DND-41 (cell line): ENCODE measurements around the gene HOXD8.

Experiments
- ATAC-seq: fragments of 200-7000 bp; cut with Tn5 transposase; 3 replicates; pipeline ENCODE4 v1.9.1; 2021; ENCODE audit warnings: low read depth; ENCODE audit not compliant: insufficient read depth
- DNase-seq: peaks from one replicate; pipeline ENCODE4 v3.0.0-alpha.2; 2020
- H2AFZ ChIP-seq: 2 replicates; pipeline ENCODE4 v1.6.0; 2012; ENCODE audit warnings: low read depth, low read length
- H3K27ac ChIP-seq: 2 replicates; pipeline ENCODE4 v1.5.1; 2012; ENCODE audit warnings: low read length, inconsistent platforms
- H3K27me3 ChIP-seq: fragments of 200-600 bp; sonication (generic); 2 replicates; pipeline ENCODE4 v1.6.0; 2012; ENCODE audit warnings: low read length, mild to moderate bottlenecking, inconsistent platforms; ENCODE audit not compliant: insufficient read depth, poor library complexity
- H3K36me3 ChIP-seq: 2 replicates; pipeline ENCODE4 v1.5.1; 2012; ENCODE audit warnings: low read length, inconsistent platforms; ENCODE audit not compliant: insufficient read depth
- H3K4me1 ChIP-seq: 2 replicates; pipeline ENCODE4 v1.5.1; 2012; ENCODE audit warnings: mild to moderate bottlenecking, low read length; ENCODE audit not compliant: insufficient read depth
- H3K4me2 ChIP-seq: 2 replicates; pipeline ENCODE4 v1.6.0; 2012; ENCODE audit warnings: mild to moderate bottlenecking, moderate library complexity, low read length, inconsistent platforms; ENCODE audit not compliant: insufficient read depth
- H3K4me3 ChIP-seq, 2 experiments: fragments of 200-600 bp in 1 of 2; shearing (Covaris generic) in 1 of 2; 2 replicates each; pipeline ENCODE4 v1.5.1; 2012 to 2016; ENCODE audit warnings: inconsistent platforms in 2 of 2, low read length in 2 of 2, mild to moderate bottlenecking in 2 of 2, low read depth in 1 of 2, moderate library complexity in 1 of 2
- H3K79me2 ChIP-seq: 2 replicates; pipeline ENCODE4 v1.6.0; 2012; ENCODE audit warnings: low read length, inconsistent platforms; ENCODE audit not compliant: insufficient read depth
- H3K9ac ChIP-seq: 2 replicates; pipeline ENCODE4 v1.6.0; 2012; ENCODE audit warnings: low read depth, mild to moderate bottlenecking, inconsistent platforms, low read length, moderate library complexity
- H3K9me3 ChIP-seq: 2 replicates; pipeline ENCODE4 v1.5.1; 2012; ENCODE audit warnings: low read length, moderate library complexity, mild to moderate bottlenecking, inconsistent platforms; ENCODE audit not compliant: insufficient read depth, severe bottlenecking
- H4K20me1 ChIP-seq: 2 replicates; pipeline ENCODE4 v1.6.0; 2012; ENCODE audit warnings: low read length; ENCODE audit not compliant: insufficient read depth
- EZH2 ChIP-seq: IDR thresholded peaks from 3 replicates; pipeline ENCODE4 v1.6.1; 2012; ENCODE audit warnings: borderline replicate concordance, low read depth, mild to moderate bottlenecking, moderate library complexity, low read length, inconsistent platforms; ENCODE audit not compliant: severe bottlenecking
- TF ChIP-seq, protein P1 (sequence below): IDR thresholded peaks from 2 replicates; pipeline ENCODE4 v1.5.1; 2012; ENCODE audit warnings: borderline replicate concordance, low read length, moderate library complexity, mild to moderate bottlenecking; ENCODE audit not compliant: poor library complexity, severe bottlenecking; ENCODE audit errors: extremely low read depth

HOXD8 gene

DNA sequence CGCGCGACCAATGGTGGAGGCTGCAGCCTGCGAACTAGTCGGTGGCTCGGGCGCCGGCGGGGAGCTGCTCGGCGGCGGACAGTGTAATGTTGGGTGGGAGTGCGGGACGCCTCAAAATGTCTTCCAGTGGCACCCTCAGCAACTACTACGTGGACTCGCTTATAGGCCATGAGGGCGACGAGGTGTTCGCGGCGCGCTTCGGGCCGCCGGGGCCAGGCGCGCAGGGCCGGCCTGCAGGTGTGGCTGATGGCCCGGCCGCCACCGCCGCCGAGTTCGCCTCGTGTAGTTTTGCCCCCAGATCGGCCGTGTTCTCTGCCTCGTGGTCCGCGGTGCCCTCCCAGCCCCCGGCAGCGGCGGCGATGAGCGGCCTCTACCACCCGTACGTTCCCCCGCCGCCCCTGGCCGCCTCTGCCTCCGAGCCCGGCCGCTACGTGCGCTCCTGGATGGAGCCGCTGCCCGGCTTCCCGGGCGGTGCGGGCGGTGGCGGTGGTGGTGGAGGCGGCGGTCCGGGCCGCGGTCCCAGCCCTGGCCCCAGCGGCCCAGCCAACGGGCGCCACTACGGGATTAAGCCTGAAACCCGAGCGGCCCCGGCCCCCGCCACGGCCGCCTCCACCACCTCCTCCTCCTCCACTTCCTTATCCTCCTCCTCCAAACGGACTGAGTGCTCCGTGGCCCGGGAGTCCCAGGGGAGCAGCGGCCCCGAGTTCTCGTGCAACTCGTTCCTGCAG lies 6.7 kb upstream of the HOXD8 start, which contains the start of gene HOXD9:
TSS of gene HOXD9 (plus strand) at position 37 of the 728 bp plus-strand sequence. CDS start at position 87, 50 bp downstream.
- TF ChIP-seq, protein P1, sequence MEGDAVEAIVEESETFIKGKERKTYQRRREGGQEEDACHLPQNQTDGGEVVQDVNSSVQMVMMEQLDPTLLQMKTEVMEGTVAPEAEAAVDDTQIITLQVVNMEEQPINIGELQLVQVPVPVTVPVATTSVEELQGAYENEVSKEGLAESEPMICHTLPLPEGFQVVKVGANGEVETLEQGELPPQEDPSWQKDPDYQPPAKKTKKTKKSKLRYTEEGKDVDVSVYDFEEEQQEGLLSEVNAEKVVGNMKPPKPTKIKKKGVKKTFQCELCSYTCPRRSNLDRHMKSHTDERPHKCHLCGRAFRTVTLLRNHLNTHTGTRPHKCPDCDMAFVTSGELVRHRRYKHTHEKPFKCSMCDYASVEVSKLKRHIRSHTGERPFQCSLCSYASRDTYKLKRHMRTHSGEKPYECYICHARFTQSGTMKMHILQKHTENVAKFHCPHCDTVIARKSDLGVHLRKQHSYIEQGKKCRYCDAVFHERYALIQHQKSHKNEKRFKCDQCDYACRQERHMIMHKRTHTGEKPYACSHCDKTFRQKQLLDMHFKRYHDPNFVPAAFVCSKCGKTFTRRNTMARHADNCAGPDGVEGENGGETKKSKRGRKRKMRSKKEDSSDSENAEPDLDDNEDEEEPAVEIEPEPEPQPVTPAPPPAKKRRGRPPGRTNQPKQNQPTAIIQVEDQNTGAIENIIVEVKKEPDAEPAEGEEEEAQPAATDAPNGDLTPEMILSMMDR: no peak
- no peak for TF ChIP-seq EZH2
- H3K9me3 ChIP-seq: no peaks in the 10 kb centered on the region
- H4K20me1 ChIP-seq: no peaks in the 10 kb centered on the region
- H3K4me3 ChIP-seq: no peak within 1 kb of the TSS
- H3K4me1 ChIP-seq: peaks cover 4% of the 10 kb centered on the region; the same call in 1 of the 2 replicates
- H3K9ac ChIP-seq: no peak within 1 kb of the TSS
- DNase-seq (no peak), ATAC-seq (no peak)
- no peaks in the 10 kb centered on the region for H3K79me2 ChIP-seq
- no peak within 1 kb of the TSS for H3K27ac ChIP-seq
- no peaks in the 10 kb centered on the region for H3K36me3 ChIP-seq
- H3K4me2 ChIP-seq: no peak within 1 kb of the TSS
- H3K27me3 ChIP-seq: no peaks in the 10 kb centered on the region
- no peak within 1 kb of the TSS for H2AFZ ChIP-seq

DNA sequence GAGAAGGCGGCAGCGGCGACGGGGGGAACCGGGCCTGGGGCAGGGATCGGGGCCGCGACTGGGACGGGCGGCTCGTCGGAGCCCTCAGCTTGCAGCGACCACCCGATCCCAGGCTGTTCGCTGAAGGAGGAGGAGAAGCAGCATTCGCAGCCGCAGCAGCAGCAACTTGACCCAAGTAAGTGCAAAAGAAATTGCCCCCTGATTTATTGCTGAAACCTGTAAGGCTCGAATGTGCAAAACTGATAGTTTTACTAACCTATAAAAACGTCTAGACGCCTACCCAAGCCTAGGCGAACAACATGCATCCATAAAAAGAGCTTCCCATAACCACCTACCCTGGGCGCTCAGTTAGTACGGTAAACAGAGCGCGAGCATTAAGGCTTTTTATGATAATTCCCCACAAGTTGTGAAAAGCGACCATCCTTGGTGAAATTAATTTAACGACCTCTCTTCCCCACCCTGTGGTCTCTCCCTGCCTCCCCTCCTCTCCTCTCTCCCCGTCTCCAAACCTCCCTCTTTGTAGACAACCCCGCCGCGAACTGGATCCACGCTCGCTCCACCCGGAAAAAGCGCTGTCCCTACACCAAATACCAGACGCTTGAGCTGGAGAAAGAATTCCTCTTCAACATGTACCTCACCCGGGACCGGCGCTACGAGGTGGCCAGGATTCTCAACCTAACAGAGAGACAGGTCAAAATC lies 5.9 kb upstream of the HOXD8 start:
- Histone ChIP-seq H3K4me3 (no peak overlapping the region), H4K20me1 (no peaks in the 10 kb centered on the region), H3K9me3 (no peaks in the 10 kb centered on the region), H3K79me2 (no peaks in the 10 kb centered on the region), H3K27ac (no peak overlapping the region), H3K4me1 (peaks cover 4% of the 10 kb centered on the region; the same call in 1 of the 2 replicates), H3K9ac (no peak overlapping the region), H3K27me3 (no peaks in the 10 kb centered on the region), H3K36me3 (no peaks in the 10 kb centered on the region), H2AFZ (no peak overlapping the region), H3K4me2 (no peak overlapping the region)
- no peak for TF ChIP-seq EZH2
- TF ChIP-seq, protein P1: no peak
- ATAC-seq: no peak
- no peak for DNase-seq

DNA sequence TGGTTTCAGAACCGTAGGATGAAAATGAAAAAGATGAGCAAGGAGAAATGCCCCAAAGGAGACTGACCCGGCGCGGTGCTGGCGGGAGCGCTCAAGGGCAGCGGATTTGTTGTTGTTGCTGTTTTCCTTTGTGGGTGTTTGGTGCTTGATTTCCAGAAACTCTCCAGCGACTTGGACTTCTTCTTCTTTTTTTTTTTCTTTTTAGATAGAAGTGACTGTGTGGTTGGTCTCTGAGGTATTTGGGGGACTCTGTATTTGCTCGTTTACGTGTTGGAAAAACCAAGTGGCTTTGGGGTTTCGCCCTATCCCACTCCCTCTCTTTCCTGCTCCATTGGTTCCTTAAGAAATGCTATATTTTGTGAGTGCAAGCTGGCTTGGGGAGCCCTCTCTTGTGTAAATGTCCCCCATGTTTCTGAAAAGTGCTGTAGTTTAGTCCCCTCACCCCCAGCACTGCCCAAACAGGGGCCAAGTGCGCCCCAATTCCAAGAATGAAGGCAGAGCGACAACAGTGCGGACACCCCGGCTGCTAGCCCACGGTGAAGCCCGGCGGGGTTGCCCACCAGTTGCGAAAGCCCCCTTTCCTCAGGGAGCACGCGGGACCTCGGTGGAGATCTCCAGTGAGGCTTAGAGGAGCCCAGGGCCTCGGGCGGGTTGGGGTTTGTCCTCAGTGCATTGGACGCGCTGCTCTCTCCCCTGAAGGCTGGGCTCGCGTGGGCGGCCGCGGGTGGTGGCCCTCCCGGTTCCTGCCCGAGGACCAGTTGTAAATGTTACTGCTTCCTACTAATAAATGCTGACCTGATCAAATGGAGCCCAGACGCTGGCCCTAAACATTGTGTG lies 5.2 kb upstream of the HOXD8 start:
- no peaks in the 10 kb centered on the region for H3K27me3 ChIP-seq
- H3K9ac ChIP-seq: no peak overlapping the region

More for the DNA sequence above, 5.2 kb upstream of the HOXD8 start:
- TF ChIP-seq, protein P1: no peak
- no peak for TF ChIP-seq EZH2
- no peak for ATAC-seq
- H3K79me2 ChIP-seq: no peaks in the 10 kb centered on the region
- H3K36me3 ChIP-seq: no peaks in the 10 kb centered on the region
- H3K9me3 ChIP-seq: no peaks in the 10 kb centered on the region
- no peak overlapping the region for H3K27ac ChIP-seq
- no peak overlapping the region for H3K4me2 ChIP-seq
- H4K20me1 ChIP-seq: no peaks in the 10 kb centered on the region
- H2AFZ ChIP-seq: no peak overlapping the region
- no peak for DNase-seq
- peaks cover 4% of the 10 kb centered on the region; the same call in 1 of the 2 replicates for H3K4me1 ChIP-seq
- no peak overlapping the region for H3K4me3 ChIP-seq
